ENCODE results near the gene DGKI. TPM values are rescaled to one million over a fixed set of nuclear protein-coding genes. Genes with fewer than 3 reads are reported as not detected.

The DGKI gene
- total RNA-seq, 6 experiments from 2014 or later, result 1.2 to 2.2 (median 1.6) TPM

GRCh38 chr7:137474540-137475026 is 372.2 kb downstream of the DGKI start:
- no peak overlapping the region for H3K27ac Mint-ChIP-seq
- H3K9me3 Mint-ChIP-seq, result no peaks in the 10 kb centered on the region
- no peaks in the 10 kb centered on the region for H3K36me3 Mint-ChIP-seq (ENCODE audit: low read depth)
- DNase-seq, result no peak
- H3K27me3 Mint-ChIP-seq (ENCODE audit: insufficient read depth), result no peaks in the 10 kb centered on the region
- no peak for TF ChIP-seq CTCF (IDR thresholded peaks at IDR 0.05)
- peaks cover 17% of the 10 kb centered on the region for H3K4me1 Mint-ChIP-seq (ENCODE audit: low read depth)
- H3K4me3 Mint-ChIP-seq, result no peak overlapping the region

GRCh38 chr7:137471128-137471527 is 375.6 kb downstream of the DGKI start:
- no peaks in the 10 kb centered on the region for H3K9me3 Mint-ChIP-seq
- no peaks in the 10 kb centered on the region for H3K36me3 Mint-ChIP-seq (ENCODE audit: low read depth)
- peaks cover 5% of the 10 kb centered on the region for H3K4me1 Mint-ChIP-seq (ENCODE audit: low read depth)
- no peaks in the 10 kb centered on the region for H3K27me3 Mint-ChIP-seq (ENCODE audit: insufficient read depth)
- no peak for TF ChIP-seq CTCF (IDR thresholded peaks at IDR 0.05)
- DNase-seq, result no peak
- no peak overlapping the region for H3K4me3 Mint-ChIP-seq
- no peak overlapping the region for H3K27ac Mint-ChIP-seq

DNA sequence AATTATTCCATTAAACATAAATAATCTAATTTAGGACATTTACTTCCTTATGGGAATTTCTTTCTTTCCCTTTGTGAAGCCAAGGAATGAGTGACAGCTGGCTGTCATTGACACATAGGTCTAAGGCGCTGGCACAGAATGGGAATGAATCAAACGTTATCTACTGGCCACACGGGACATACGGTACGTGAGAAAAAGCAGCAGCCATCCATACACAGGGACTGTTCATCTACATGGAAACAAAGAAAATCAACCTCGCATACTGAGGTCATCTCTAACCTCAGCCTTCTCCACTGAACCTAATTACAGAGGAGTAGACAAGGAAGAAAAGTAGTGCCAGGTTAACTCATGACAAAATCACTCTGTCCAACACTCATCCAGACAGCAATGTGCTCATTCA is 376.9 kb downstream of the DGKI start:
- no peaks in the 10 kb centered on the region for H3K27me3 Mint-ChIP-seq (ENCODE audit: insufficient read depth)
- no peaks in the 10 kb centered on the region for H3K4me1 Mint-ChIP-seq (ENCODE audit: low read depth)
- H3K4me3 Mint-ChIP-seq, result no peak overlapping the region
- no peaks in the 10 kb centered on the region for H3K9me3 Mint-ChIP-seq
- TF ChIP-seq CTCF (IDR thresholded peaks at IDR 0.05), result no peak
- DNase-seq, result no peak
- no peak overlapping the region for H3K27ac Mint-ChIP-seq
- no peaks in the 10 kb centered on the region for H3K36me3 Mint-ChIP-seq (ENCODE audit: low read depth)

DNA sequence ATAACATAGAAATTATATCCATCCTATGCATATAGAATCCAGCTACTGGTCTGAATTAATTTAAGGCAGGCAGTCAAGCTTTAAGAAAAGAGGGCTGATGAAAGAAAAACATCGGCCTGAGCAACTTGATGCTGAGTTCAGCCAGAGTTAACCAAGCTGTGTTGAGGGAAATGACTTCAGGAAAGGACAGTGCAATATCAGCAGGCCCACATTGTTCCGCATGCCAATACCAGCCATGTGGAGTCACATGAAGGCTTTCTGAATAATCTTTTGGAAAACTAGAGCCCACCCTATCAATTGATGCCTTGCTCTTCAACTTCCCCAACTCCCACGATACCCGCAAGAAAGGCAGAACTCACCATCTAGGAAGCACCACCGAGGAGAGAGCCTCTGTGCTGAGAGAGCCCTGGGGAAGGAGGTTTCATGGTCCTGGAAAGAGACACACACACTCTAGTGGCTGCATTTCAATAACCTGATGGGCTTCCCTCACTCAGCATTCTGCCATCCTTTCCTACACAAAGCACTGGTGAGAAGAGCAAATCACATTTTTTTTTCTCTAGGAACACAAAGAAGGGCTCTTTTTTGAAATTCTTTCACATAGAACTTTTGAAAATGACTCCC is 377.5 kb downstream of the DGKI start:
- no peak overlapping the region for H3K4me3 Mint-ChIP-seq
- no peaks in the 10 kb centered on the region for H3K27me3 Mint-ChIP-seq (ENCODE audit: insufficient read depth)
- no peak overlapping the region for H3K27ac Mint-ChIP-seq
- H3K9me3 Mint-ChIP-seq, result no peaks in the 10 kb centered on the region
- no peak for TF ChIP-seq CTCF (IDR thresholded peaks at IDR 0.05)
- H3K36me3 Mint-ChIP-seq (ENCODE audit: low read depth), result no peaks in the 10 kb centered on the region
- no peaks in the 10 kb centered on the region for H3K4me1 Mint-ChIP-seq (ENCODE audit: low read depth)
- no peak for DNase-seq

- no peaks in the 10 kb centered on the region; the same call in 1 of the 2 replicates for H3K27me3 Mint-ChIP-seq (ENCODE audit: insufficient read depth)
- peak overlapping the region; percentile 52 for H3K4me3 Mint-ChIP-seq
- peaks cover 12% of the 10 kb centered on the region for H3K36me3 Mint-ChIP-seq (ENCODE audit: low read depth)
- peaks cover 35% of the 10 kb centered on the region for H3K4me1 Mint-ChIP-seq (ENCODE audit: low read depth)
- H3K27ac Mint-ChIP-seq, result peak overlapping the region; percentile 75
- no peak for TF ChIP-seq CTCF (IDR thresholded peaks at IDR 0.05)
- DNase-seq, result no peak
- H3K9me3 Mint-ChIP-seq, result peaks cover 9% of the 10 kb centered on the region
These were observed 383.9 kb downstream of the DGKI start for GRCh38 chr7:137462847-137463246.

Measured in HFFc6 (cell line).